ENCODE measurements around the gene FAM89A.

- TF ChIP-seq CTCF (IDR thresholded peaks at IDR 0.05; ENCODE audit: extremely low read depth in 1 of 2, insufficient read depth in 1 of 2, low read depth in 1 of 2, low read length in 2 of 2): no peak
- TF ChIP-seq POLR2A (IDR thresholded peaks at IDR 0.05; ENCODE audit: low read depth, low read length): no peak
- TF ChIP-seq GATA2 (IDR thresholded peaks at IDR 0.05; ENCODE audit: insufficient read depth, insufficient read length, low read depth, low read length): no peak
- no peak for TF ChIP-seq EZH2 (IDR thresholded peaks at IDR 0.05; ENCODE audit: borderline replicate concordance, low read depth, low read length, severe bottlenecking)
- TF ChIP-seq JUN (IDR thresholded peaks at IDR 0.05; ENCODE audit: borderline replicate concordance, insufficient read depth, insufficient read length, low read depth): no peak
- TF ChIP-seq MYC (IDR thresholded peaks at IDR 0.05; ENCODE audit: low read depth, low read length): no peak
- no peak for TF ChIP-seq POLR2AphosphoS5 (IDR thresholded peaks at IDR 0.05; ENCODE audit: insufficient read depth, low read depth, low read length)
- TF ChIP-seq MAX (IDR thresholded peaks at IDR 0.05; ENCODE audit: insufficient read depth, insufficient read length): no peak
- no peak for TF ChIP-seq FOS (IDR thresholded peaks at IDR 0.05; ENCODE audit: borderline replicate concordance, insufficient read depth, low read length)
Measured at GRCh38 chr1:231037585-231038517, 2.2 kb downstream of the FAM89A start.

Data from endothelial cell of umbilical vein (primary cell).